Adrenal gland (tissue), 12 donors: Measurements from ENCODE around the gene CNPY2. TPM values are rescaled to one million over a fixed set of nuclear protein-coding genes. Genes with fewer than 3 reads are reported as not detected.

Experiments used
- DNase-seq, 7 donors: peaks; one replicate each; pipeline ENCODE4 v3.0.0-alpha.2; 2019 to 2020
- H3K27ac ChIP-seq, 5 donors: fragments of 200-600 bp; sonication (generic) in 4 of 5; 1 replicate in 3 of 5; 2 replicates in 2 of 5; pipeline versions ENCODE4 v1.5.1 to v1.8.0; 2016 to 2020; ENCODE audit warnings: mild to moderate bottlenecking in 1 of 5
- H3K27me3 ChIP-seq: fragments of 200-600 bp; 2 replicates; pipeline ENCODE4 v1.8.0; 2021
- H3K36me3 ChIP-seq, 2 donors: fragments of 200-600 bp; replicated peaks in 1 of 2; 1 replicate in 1 of 2; 2 replicates in 1 of 2; pipeline versions ENCODE4 v1.5.1 to v1.8.0; 2018 to 2022
- H3K4me1 ChIP-seq, 2 donors: fragments of 200-600 bp; replicated peaks in 1 of 2; 1 replicate in 1 of 2; 2 replicates in 1 of 2; pipeline versions ENCODE4 v1.5.1 to v1.8.0; 2018 to 2021
- H3K4me3 ChIP-seq, 4 donors: fragments of 200-600 bp; sonication (generic) in 3 of 4; one replicate each; pipeline ENCODE4 v1.5.1; 2016 to 2018
- H3K9me3 ChIP-seq, 3 donors: fragments of 200-600 bp; sonication (generic) in 1 of 3; replicated peaks in 1 of 3; 1 replicate in 2 of 3; 2 replicates in 1 of 3; pipeline versions ENCODE4 v1.5.1 to v1.8.0; 2016 to 2021
- CTCF ChIP-seq, 6 experiments: fragments of 450-650 bp in 4 of 6; fragments of 200-600 bp in 2 of 6; sonication (generic) in 1 of 6; IDR thresholded peaks; 1 replicate in 5 of 6; 2 replicates in 1 of 6; pipeline versions ENCODE4 v1.5.1 to v1.8.0; 2016 to 2021; ENCODE audit warnings: antibody characterized with exemption in 6 of 6, mild to moderate bottlenecking in 2 of 6, moderate library complexity in 1 of 6
- POLR2A ChIP-seq, 2 donors: fragments of 450-650 bp; IDR thresholded peaks; one replicate each; pipeline ENCODE4 v1.6.1; 2017; ENCODE audit warnings: antibody characterized with exemption in 2 of 2, mild to moderate bottlenecking in 2 of 2, moderate library complexity in 1 of 2
- WGBS, 4 donors: extraction: QIAGEN DNeasy Blood & Tissue Kit in 2 of 4; methylation state at CpG; one replicate each; pipeline versions ENCODE4 v1.1.5 to v1.1.7; 2013 to 2017; 5-methylcytosine and 5-hydroxymethylcytosine counted together
- intact Hi-C, 2 donors: fragments of 100-400 bp; cut with DNase I; formaldehyde crosslinking; loops; one replicate each; pipeline versions ENCODE4 v1.14.1 to v1.15.0; 2022 to 2023
- polyA plus RNA-seq, 3 donors: library from polyadenylated mRNA; stranded (reverse); fragments of 200-250 nt in 2 of 3; fragments of 350-450 nt in 1 of 3; fragmentation: Illumina TruSeq in 1 of 3; extraction: RNeasy Lipid Tissue Mini Kit (QIAGEN cat#74804) in 1 of 3; gene quantifications; one replicate each; pipeline ENCODE4 v1.2.3, GENCODE V29; 2013 to 2014
- total RNA-seq, 9 donors: library from RNA; depleted of rRNA in 4 of 9; stranded (reverse); fragments of >200 nt in 4 of 9; fragments of 120-200 nt in 1 of 9; fragmentation: NEBNext Ultra II Directional in 1 of 9; extraction: Animal tissue kit (Norgen Biotek cat#: 25700) in 1 of 9; gene quantifications; one replicate each; pipeline versions ENCODE4 v1.1.0 to v1.2.4, GENCODE V29; 2013 to 2023
- donor health status: healthy with polysubstance abuse.
- donor health status: Bipolar disorder and iron deficiency.
- donor health status: DM: yes; HTN: yes; CAD: no.
- donor health status: DM: no; HTN: no; CAD: no.
- donor health status: DM: no; HTN: no; CAD: no.
- donor health status: DM: yes; HTN: yes; CAD: no.

The CNPY2 gene
- total and polyA plus RNA-seq, 12 donors, result 103 to 192 (median 149) TPM

DNA sequence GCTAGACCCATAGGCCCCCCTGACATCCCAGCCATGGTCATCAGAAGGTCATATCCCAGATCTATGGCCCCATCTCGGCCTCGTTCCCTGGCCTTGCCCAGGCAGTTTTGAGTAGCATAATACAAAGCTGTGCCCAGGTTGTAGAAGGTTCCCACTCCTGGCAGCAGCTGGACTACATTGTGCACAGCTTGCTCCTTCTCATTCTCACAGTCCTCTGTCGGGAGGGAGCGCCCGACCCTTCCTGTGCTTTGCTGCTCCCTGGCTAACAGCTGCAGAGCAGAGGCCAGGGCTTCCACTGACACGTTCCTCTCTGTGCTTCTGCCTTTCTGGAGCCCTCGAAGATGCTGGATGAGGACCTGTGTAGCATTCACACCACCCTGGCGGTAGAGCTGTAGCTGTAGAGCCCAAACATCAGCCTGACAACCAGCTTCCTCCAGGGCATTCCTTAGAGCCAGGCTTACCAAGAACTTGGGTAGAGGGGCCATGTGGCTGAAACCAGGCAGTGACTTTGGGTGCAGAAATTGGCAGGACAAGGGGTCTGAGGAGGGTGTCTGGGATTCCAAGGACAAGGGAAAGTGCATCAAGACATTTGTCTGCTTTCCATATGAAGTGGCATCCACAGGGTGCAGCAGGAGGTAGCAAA lies 45.8 kb upstream of the CNPY2 start:
- Histone ChIP-seq H3K36me3 (peaks cover 0 to under 1% of the 10 kb centered on the region in 2 donors), H3K9me3 (no peaks in the 10 kb centered on the region), H3K4me1 (peaks cover 14 to 24% of the 10 kb centered on the region in 2 donors), H3K27ac (no peak overlapping the region), H3K4me3 (no peak overlapping the region), H3K27me3 (no peaks in the 10 kb centered on the region)
- intact Hi-C loops, result no loop called here
- DNase-seq, result no peak
- 71 to 84% (median 78%) methylated on average over 4 to 8 of the region's 8 CpGs for WGBS, 4 donors
- no peak for TF ChIP-seq POLR2A (IDR thresholded peaks at IDR 0.05)
- no peak for TF ChIP-seq CTCF (IDR thresholded peaks at IDR 0.05)

- TF ChIP-seq CTCF (IDR thresholded peaks at IDR 0.05) (no peak), POLR2A (IDR thresholded peaks at IDR 0.05) (peak; percentile 40 to 87)
- H3K4me3 ChIP-seq, result peak within 1 kb of the TSS; percentile 42 to 82 (median 68)
- H3K27ac ChIP-seq, result peak within 1 kb of the TSS; percentile 70 to 95 (median 86)
- peak; percentile 99 to 100 (median 99) for DNase-seq
- H3K4me1 ChIP-seq, result peaks cover 14 to 24% of the 10 kb centered on the region in 2 donors
- intact Hi-C loops, result loop anchor here (10.0 kb wide), 1 partner anchor 95 kb away; the partner anchor contains the start of gene MIP (in 2 of the 2)
- H3K9me3 ChIP-seq, result no peaks in the 10 kb centered on the region
- H3K27me3 ChIP-seq, result no peaks in the 10 kb centered on the region
- 0 to 1% (median 0%) methylated on average over 27 to 54 of the region's 54 CpGs for WGBS, 4 donors
- peaks cover 0 to 15% of the 10 kb centered on the region in 2 donors for H3K36me3 ChIP-seq
These were observed 44.3 kb upstream of the CNPY2 start, which contains the start of gene STAT2 for GRCh38 chr12:56359851-56360767. STAT2 (minus strand) TSS chr12:56360107; CDS start chr12:56356571, 3,536 bp downstream.

- intact Hi-C loops, result loop anchor here (10.0 kb wide), 1 partner anchor 96 kb away; the partner anchor contains the start of gene MIP (in 2 of the 2)
- Histone ChIP-seq H3K4me1 (peaks cover 14 to 24% of the 10 kb centered on the region in 2 donors), H3K27ac (peak overlapping the region; percentile 17 to 95 (median 84)), H3K27me3 (no peaks in the 10 kb centered on the region), H3K9me3 (no peaks in the 10 kb centered on the region), H3K4me3 (peak overlapping the region in 2 of 4 donors; percentile 42 to 76), H3K36me3 (peaks cover 0 to 26% of the 10 kb centered on the region in 2 donors)
- 0 to 29% (median 3%) methylated on average over 1 of the region's 1 CpG for WGBS, 4 donors
- TF ChIP-seq POLR2A (IDR thresholded peaks at IDR 0.05), result no peak
- TF ChIP-seq CTCF (IDR thresholded peaks at IDR 0.05), result no peak
- peak in 5 of 7 donors; percentile 18 to 68 (median 32) for DNase-seq
These were observed 43.2 kb upstream of the CNPY2 start for GRCh38 chr12:56358836-56359532.
